IMR-90 (cell line): ENCODE measurements around the gene MID1. TPM values are rescaled to one million over a fixed set of nuclear protein-coding genes. Genes with fewer than 3 reads are reported as not detected.

ENCODE experiments used
- ATAC-seq: fragments of 200-7000 bp; cut with Tn5 transposase; 2 replicates; pipeline ENCODE4 v1.9.1; 2020; ENCODE audit warnings: low read depth, mild to moderate bottlenecking, moderate library complexity
- BruUV-seq: library from RNA; stranded (reverse); fragments of 400-500 nt; replicated peaks from 2 replicates; lab custom pipeline; 2021; lab: Mats Ljungman, UMichigan
- CTCF ChIA-PET: fragments of 300-600 bp; formaldehyde crosslinking; extraction: SDS; loops from one replicate; lab custom pipeline; 2021; ENCODE audit warnings: antibody characterized with exemption; lab: Yijun Ruan, JAX
- POLR2A ChIA-PET: fragments of 300-600 bp; sonication (Branson Sonifier 250); formaldehyde crosslinking; loops from one replicate; lab custom pipeline; 2022; ENCODE audit warnings: antibody characterized with exemption; ENCODE audit not compliant: unreplicated experiment; lab: Charles Lee
- DNase-seq: peaks from one replicate; pipeline ENCODE4 v3.0.0; 2013
- H2AFZ ChIP-seq: replicated peaks from 2 replicates; pipeline ENCODE3; 2013; ENCODE audit warnings: low read length, mild to moderate bottlenecking; ENCODE audit not compliant: poor library complexity
- H2AK5ac ChIP-seq: 2 replicates; pipeline ENCODE4 v1.6.1; 2013; ENCODE audit warnings: low read depth, low read length, inconsistent platforms
- H2AK9ac ChIP-seq: replicated peaks from 2 replicates; pipeline ENCODE3; 2013; ENCODE audit warnings: mild to moderate bottlenecking, low read depth, low read length, moderate library complexity; ENCODE audit not compliant: poor library complexity
- H2BK120ac ChIP-seq: 2 replicates; pipeline ENCODE4 v1.6.1; 2013; ENCODE audit warnings: low read depth, low read length, inconsistent platforms
- H2BK15ac ChIP-seq: 3 replicates; pipeline ENCODE4 v1.6.1; 2013; ENCODE audit warnings: low read depth, low read length, inconsistent platforms
- H2BK20ac ChIP-seq: 2 replicates; pipeline ENCODE4 v1.6.1; 2013; ENCODE audit warnings: low read depth, mild to moderate bottlenecking, inconsistent platforms, low read length, moderate library complexity
- H2BK5ac ChIP-seq: 2 replicates; pipeline ENCODE4 v1.6.1; 2013; ENCODE audit warnings: mild to moderate bottlenecking, low read depth, low read length, inconsistent platforms; ENCODE audit not compliant: poor library complexity, severe bottlenecking
- H3K14ac ChIP-seq: replicated peaks from 2 replicates; pipeline ENCODE4 v1.6.1; 2013; ENCODE audit warnings: low read depth, low read length, inconsistent platforms
- H3K18ac ChIP-seq: 2 replicates; pipeline ENCODE4 v1.6.1; 2013; ENCODE audit warnings: low read depth, low read length, control low read depth
- H3K23ac ChIP-seq: 2 replicates; pipeline ENCODE4 v1.6.1; 2013; ENCODE audit warnings: low read depth, low read length, inconsistent platforms
- H3K27ac ChIP-seq: 2 replicates; pipeline ENCODE4 v1.5.1; 2013; ENCODE audit warnings: mild to moderate bottlenecking, control low read depth, low read length; ENCODE audit not compliant: insufficient read depth
- H3K27me3 ChIP-seq: 2 replicates; pipeline ENCODE4 v1.6.1; 2013; ENCODE audit warnings: low read length; ENCODE audit not compliant: control insufficient read depth, insufficient read depth
- H3K36me3 ChIP-seq: 2 replicates; pipeline ENCODE4 v1.6.1; 2013; ENCODE audit warnings: low read length, mixed read lengths; ENCODE audit not compliant: control insufficient read depth, insufficient read depth
- H3K4ac ChIP-seq: 2 replicates; pipeline ENCODE4 v1.6.1; 2013; ENCODE audit warnings: low read depth, low read length, inconsistent platforms
- H3K4me1 ChIP-seq: 2 replicates; pipeline ENCODE4 v1.6.1; 2013; ENCODE audit warnings: low read length, mixed read lengths; ENCODE audit not compliant: control insufficient read depth, insufficient read depth
- H3K4me2 ChIP-seq: 2 replicates; pipeline ENCODE4 v1.6.1; 2013; ENCODE audit warnings: low read depth, mild to moderate bottlenecking, control low read depth, low read length, moderate library complexity
- H3K4me3 ChIP-seq: 2 replicates; pipeline ENCODE4 v1.5.1; 2013; ENCODE audit warnings: low read depth, mild to moderate bottlenecking, control low read depth, low read length, moderate library complexity; ENCODE audit not compliant: insufficient read depth
- H3K56ac ChIP-seq: 2 replicates; pipeline ENCODE4 v1.6.1; 2013; ENCODE audit warnings: low read length, inconsistent platforms; ENCODE audit not compliant: insufficient read depth; ENCODE audit errors: extremely low read depth
- H3K79me1 ChIP-seq, 2 experiments: 2 replicates each; pipeline ENCODE4 v1.6.1; 2013; ENCODE audit warnings: low read length in 2 of 2, inconsistent platforms in 1 of 2, low read depth in 1 of 2
- H3K9ac ChIP-seq: 2 replicates; pipeline ENCODE4 v1.6.1; 2013; ENCODE audit warnings: low read depth, low read length, control low read depth
- H3K9me1 ChIP-seq: 2 replicates; pipeline ENCODE4 v1.6.1; 2013; ENCODE audit warnings: low read length, inconsistent platforms; ENCODE audit not compliant: insufficient read depth
- H3K9me3 ChIP-seq: 2 replicates; pipeline ENCODE4 v1.6.1; 2013; ENCODE audit warnings: low read length; ENCODE audit not compliant: control insufficient read depth, insufficient read depth
- H4K20me1 ChIP-seq: 2 replicates; pipeline ENCODE4 v1.6.1; 2013; ENCODE audit warnings: low read length, inconsistent platforms; ENCODE audit not compliant: insufficient read depth
- H4K5ac ChIP-seq: 2 replicates; pipeline ENCODE4 v1.6.1; 2013; ENCODE audit warnings: mild to moderate bottlenecking, low read depth, low read length, control low read depth
- H4K8ac ChIP-seq, 2 experiments: 2 replicates each; pipeline ENCODE4 v1.6.1; 2013; ENCODE audit warnings: low read depth in 2 of 2, low read length in 2 of 2, control low read depth in 1 of 2, inconsistent platforms in 1 of 2
- H4K91ac ChIP-seq: 2 replicates; pipeline ENCODE4 v1.6.1; 2013; ENCODE audit warnings: low read depth, low read length, inconsistent platforms; ENCODE audit not compliant: insufficient read depth
- BHLHE40 ChIP-seq: fragments of 150-350 bp; IDR thresholded peaks from 2 replicates; pipeline ENCODE4 v1.6.1; 2016; ENCODE audit warnings: mild to moderate bottlenecking, low read depth, low read length
- CEBPB ChIP-seq: IDR thresholded peaks from 2 replicates; pipeline ENCODE4 v1.6.1; 2012; ENCODE audit warnings: low read depth, low read length, improper control_type of control experiment
- MAFK ChIP-seq: IDR thresholded peaks from 2 replicates; pipeline ENCODE4 v1.6.1; 2012; ENCODE audit warnings: low read depth, low read length, improper control_type of control experiment
- MAZ ChIP-seq: IDR thresholded peaks from 2 replicates; pipeline ENCODE4 v1.6.1; 2012; ENCODE audit warnings: low read depth, mild to moderate bottlenecking, low read length, improper control_type of control experiment, moderate library complexity, borderline replicate concordance
- MXI1 ChIP-seq: IDR thresholded peaks from 2 replicates; pipeline ENCODE4 v1.6.1; 2012; ENCODE audit warnings: low read depth, mild to moderate bottlenecking, low read length, moderate library complexity, borderline replicate concordance
- NFE2L2 ChIP-seq: fragments of 150-350 bp; IDR thresholded peaks from 2 replicates; pipeline ENCODE4 v1.6.1; 2016; ENCODE audit warnings: low read depth, mild to moderate bottlenecking, low read length
- POLR2A ChIP-seq: IDR thresholded peaks from 2 replicates; pipeline ENCODE4 v1.6.1; 2012; ENCODE audit warnings: mild to moderate bottlenecking, low read depth, low read length
- dilution Hi-C: fragments of 300-500 bp; cut with HindIII; formaldehyde crosslinking; loops from one replicate; pipeline ENCODE4 v1.14.3; 2018; ENCODE audit warnings: low sequenced_read_pairs; ENCODE audit not compliant: unreplicated experiment
- in situ Hi-C: fragments of 300-500 bp; cut with MboI; formaldehyde crosslinking; loops from 3 replicates; pipeline ENCODE4 v1.14.3; 2019; ENCODE audit warnings: low sequenced_read_pairs, inconsistent platforms, mixed read lengths
- intact Hi-C: fragments of 100-400 bp; cut with micrococcal nuclease; formaldehyde crosslinking; loops from 2 replicates; pipeline ENCODE4 v1.10.0; 2022
- polyA plus RNA-seq, 3 experiments: library from polyadenylated mRNA; depleted of rRNA; stranded (reverse); fragments of >200 nt; gene quantifications; 2 replicates each; pipeline ENCODE4 v1.2.3, GENCODE V29; 2012; ENCODE audit warnings: low replicate concordance in 1 of 3
- total RNA-seq: library from RNA; depleted of rRNA; stranded (reverse); fragments of >200 nt; gene quantifications from 2 replicates; pipeline ENCODE4 v1.2.3, GENCODE V29; 2012
- TF ChIP-seq, protein P1 (sequence below): fragments of 150-350 bp; IDR thresholded peaks from 2 replicates; pipeline ENCODE4 v1.6.1; 2017; ENCODE audit warnings: mild to moderate bottlenecking, antibody characterized with exemption, low read length, low read depth

Gene MID1
- total and polyA plus RNA-seq, 2 of the 4 experiments (the other 2 are of a cell fraction), result 37.2 to 106 TPM

DNA sequence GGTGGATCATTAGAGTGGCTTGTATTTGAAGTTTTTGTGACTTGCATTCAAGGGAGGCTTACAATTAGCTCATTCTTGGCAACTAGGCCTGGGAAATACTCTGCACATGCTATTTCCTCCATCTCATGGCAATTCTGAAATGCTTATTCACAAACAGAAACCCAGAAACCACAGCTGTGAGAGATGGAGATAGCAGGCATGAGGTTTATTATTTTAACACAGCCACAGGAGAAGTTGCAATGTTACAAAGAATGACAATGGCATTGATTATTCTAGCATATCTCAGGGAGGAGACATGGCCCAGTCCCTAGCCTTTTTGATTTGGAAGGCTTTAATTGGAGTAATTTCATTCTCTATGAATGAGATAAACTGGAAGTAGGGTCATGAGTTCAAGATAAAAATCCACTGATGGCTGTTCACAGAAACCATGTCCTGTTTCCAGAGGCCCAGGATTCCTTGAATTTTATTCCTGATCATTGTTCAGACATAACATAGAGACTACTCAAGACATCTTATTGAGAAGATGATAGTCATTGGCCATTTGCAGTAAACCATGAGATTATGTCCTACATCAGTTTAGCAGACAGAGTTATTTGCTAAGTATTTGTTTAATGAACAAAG is 123.9 kb downstream of the MID1 start:
- POLR2A ChIA-PET, result interaction anchor here (0.6 kb wide), 1 partner anchor 319 kb away, joined by 3 read pairs; no protein-coding TSS in a partner anchor
- DNase-seq, result peak; percentile 91
- in situ Hi-C loops, result no loop called here

More for the DNA sequence above, 123.9 kb downstream of the MID1 start:
- no peak overlapping the region for H2BK15ac ChIP-seq
- H3K36me3 ChIP-seq, result peaks cover 6% of the 10 kb centered on the region
- no peak overlapping the region for H3K27ac ChIP-seq
- BruUV-seq, result no TSS peak
- no peak overlapping the region for H3K4ac ChIP-seq
- H4K20me1 ChIP-seq, result no peaks in the 10 kb centered on the region
- no peak overlapping the region for H3K56ac ChIP-seq
- no peak overlapping the region for H3K9ac ChIP-seq
- no peak overlapping the region for H2BK5ac ChIP-seq
- no peaks in the 10 kb centered on the region for H3K27me3 ChIP-seq
- no peak overlapping the region for H4K5ac ChIP-seq
- no peaks in the 10 kb centered on the region; the same call in 1 of the 2 replicates for H3K9me3 ChIP-seq
- H2AK9ac ChIP-seq, result no peak overlapping the region
- peaks cover 3 to 4% of the 10 kb centered on the region in 2 experiments; a peak in 2 of 4 replicates for H3K79me1 ChIP-seq
- H2BK120ac ChIP-seq, result no peak overlapping the region
- H3K4me3 ChIP-seq, result no peak overlapping the region
- no peak overlapping the region for H4K91ac ChIP-seq
- intact Hi-C loops (no loop called here), dilution Hi-C loops (no loop called here)
- H4K8ac ChIP-seq, result no peak overlapping the region
- ATAC-seq, result peak; percentile 87
- no peak overlapping the region for H2AK5ac ChIP-seq
- H3K4me2 ChIP-seq, result no peak overlapping the region; the same call in 1 of the 2 replicates
- peak overlapping the region; percentile 18; the same call in 1 of the 2 replicates for H3K18ac ChIP-seq
- CTCF ChIA-PET, result interaction anchor here (0.5 kb wide), 1 partner anchor 162 kb away, joined by 3 read pairs; no protein-coding TSS in a partner anchor
- H3K23ac ChIP-seq, result no peak overlapping the region
- H2BK20ac ChIP-seq, result no peak overlapping the region
- no peaks in the 10 kb centered on the region for H3K9me1 ChIP-seq
- 0 out of 2 replicates have a peak, but pooled peaks cover 2% of the 10 kb centered on the region for H3K4me1 ChIP-seq
- no peak overlapping the region for H3K14ac ChIP-seq
- TF ChIP-seq MAZ, result no peak
- peak; percentile 62; the same call in 1 of the 2 replicates for TF ChIP-seq CEBPB
- 0 out of 2 replicates have a peak, but pooled peaks have one; percentile 2 for TF ChIP-seq MAFK
- TF ChIP-seq, protein P1, sequence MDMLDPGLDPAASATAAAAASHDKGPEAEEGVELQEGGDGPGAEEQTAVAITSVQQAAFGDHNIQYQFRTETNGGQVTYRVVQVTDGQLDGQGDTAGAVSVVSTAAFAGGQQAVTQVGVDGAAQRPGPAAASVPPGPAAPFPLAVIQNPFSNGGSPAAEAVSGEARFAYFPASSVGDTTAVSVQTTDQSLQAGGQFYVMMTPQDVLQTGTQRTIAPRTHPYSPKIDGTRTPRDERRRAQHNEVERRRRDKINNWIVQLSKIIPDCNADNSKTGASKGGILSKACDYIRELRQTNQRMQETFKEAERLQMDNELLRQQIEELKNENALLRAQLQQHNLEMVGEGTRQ, result no peak
- TF ChIP-seq POLR2A, result no peak
- TF ChIP-seq BHLHE40, result peak; percentile 72
- peak; percentile 31; the same call in 1 of the 2 replicates for TF ChIP-seq NFE2L2
- 0 out of 2 replicates have a peak, but pooled peaks have one; percentile 30 for TF ChIP-seq MXI1
- H2AFZ ChIP-seq, result no peak overlapping the region
